WTC11 (cell line): ENCODE data around the gene CLIC6. TPM values are rescaled to one million over a fixed set of nuclear protein-coding genes. Genes with fewer than 3 reads are reported as not detected.
"Not testable (repeated sequence)": the region's sequence is repeated elsewhere in the genome, so short reads cannot be mapped to it uniquely, and the experiment has no call there.

ENCODE experiments used
- ATAC-seq: fragments of 200-7000 bp; cut with Tn5 transposase; 2 replicates; pipeline ENCODE4 v1.10.0; 2021; ENCODE audit warnings: mild to moderate bottlenecking, moderate library complexity
- CTCF ChIA-PET: fragments of 300-600 bp; sonication (Branson Sonifier 250); formaldehyde crosslinking; loops from one replicate; lab custom pipeline; 2021; ENCODE audit warnings: antibody characterized with exemption; lab: Charles Lee
- POLR2A ChIA-PET: fragments of 350-600 bp; sonication (Branson Sonifier 250); formaldehyde crosslinking; loops from one replicate; lab custom pipeline; 2021; ENCODE audit warnings: antibody characterized with exemption; lab: Charles Lee
- DNase-seq: peaks from one replicate; pipeline ENCODE4 v3.0.0; 2021; ENCODE audit warnings: low spot score
- H3K27ac Mint-ChIP-seq: 2 replicates; pipeline ENCODE4 v1.8.0; 2021; ENCODE audit warnings: mixed read lengths
- H3K27me3 Mint-ChIP-seq: 2 replicates; pipeline ENCODE4 v1.8.0; 2021; ENCODE audit warnings: low read depth, mild to moderate bottlenecking, moderate library complexity, mixed read lengths
- H3K36me3 Mint-ChIP-seq: 2 replicates; pipeline ENCODE4 v1.8.0; 2021; ENCODE audit warnings: mixed read lengths
- H3K4me1 Mint-ChIP-seq: 2 replicates; pipeline ENCODE4 v1.8.0; 2022; ENCODE audit warnings: mixed read lengths
- H3K4me3 Mint-ChIP-seq: 2 replicates; pipeline ENCODE4 v1.8.0; 2021; ENCODE audit warnings: mild to moderate bottlenecking, moderate library complexity, mixed read lengths
- H3K9me3 Mint-ChIP-seq: 2 replicates; pipeline ENCODE4 v1.8.0; 2021; ENCODE audit warnings: mixed read lengths
- ETV6 ChIP-seq: sonication (generic); formaldehyde crosslinking; IDR thresholded peaks from 2 replicates; pipeline ENCODE4 v1.8.1; 2022; ENCODE audit warnings: mild to moderate bottlenecking, missing genetic modification reagents
- FOXP1 ChIP-seq: sonication (generic); formaldehyde crosslinking; IDR thresholded peaks from 2 replicates; pipeline ENCODE4 v1.8.0; 2022; ENCODE audit warnings: missing genetic modification reagents, mild to moderate bottlenecking, moderate library complexity, borderline replicate concordance
- GTF2I ChIP-seq: fragments of 250-450 bp; sonication (Bioruptor Pico); conservative IDR thresholded peaks from 2 replicates; pipeline ENCODE4 v1.4.0; 2021; ENCODE audit warnings: mild to moderate bottlenecking
- KAT7 ChIP-seq: sonication (generic); formaldehyde crosslinking; IDR thresholded peaks from 2 replicates; pipeline ENCODE4 v1.8.1; 2023; ENCODE audit warnings: missing genetic modification reagents, mild to moderate bottlenecking, borderline replicate concordance
- MYBL2 ChIP-seq: sonication (generic); formaldehyde crosslinking; IDR thresholded peaks from 2 replicates; pipeline ENCODE4 v1.8.1; 2023; ENCODE audit warnings: mild to moderate bottlenecking, moderate library complexity, missing genetic modification reagents
- SP1 ChIP-seq: sonication (generic); formaldehyde crosslinking; conservative IDR thresholded peaks from 2 replicates; pipeline ENCODE4 v1.8.1; 2022; ENCODE audit warnings: missing genetic modification reagents
- TCF7 ChIP-seq: sonication (generic); formaldehyde crosslinking; IDR thresholded peaks from 2 replicates; pipeline ENCODE4 v1.8.0; 2022; ENCODE audit warnings: mild to moderate bottlenecking, low read depth, missing genetic modification reagents, moderate library complexity
- ZNF121 ChIP-seq: sonication (generic); formaldehyde crosslinking; IDR thresholded peaks from 2 replicates; pipeline ENCODE4 v1.8.0; 2023; ENCODE audit warnings: missing genetic modification reagents
- ZNF317 ChIP-seq: sonication (generic); formaldehyde crosslinking; IDR thresholded peaks from 2 replicates; pipeline ENCODE4 v1.8.1; 2023; ENCODE audit warnings: low read depth, mild to moderate bottlenecking, moderate library complexity, missing genetic modification reagents, borderline replicate concordance
- ZNF396 ChIP-seq: fragments of 250-450 bp; sonication (Bioruptor Pico); IDR thresholded peaks from 2 replicates; pipeline ENCODE4 v1.8.0; 2021; ENCODE audit warnings: mild to moderate bottlenecking, moderate library complexity, borderline replicate concordance
- ZNF423 ChIP-seq: fragments of 250-450 bp; sonication (Bioruptor Pico); IDR thresholded peaks from 2 replicates; pipeline ENCODE4 v2.1.2; 2022; ENCODE audit warnings: mild to moderate bottlenecking, moderate library complexity
- total RNA-seq: library from RNA; stranded (reverse); gene quantifications from 3 replicates; pipeline ENCODE4 v1.2.3, GENCODE V29; 2021
- TF ChIP-seq, protein P1 (sequence below): sonication (generic); formaldehyde crosslinking; IDR thresholded peaks from 2 replicates; pipeline ENCODE4 v1.8.0; 2022; ENCODE audit warnings: mild to moderate bottlenecking, missing genetic modification reagents
- TF ChIP-seq, protein P2 (sequence below): sonication (generic); formaldehyde crosslinking; IDR thresholded peaks from 2 replicates; pipeline ENCODE4 v1.8.1; 2023; ENCODE audit warnings: mild to moderate bottlenecking, moderate library complexity, missing genetic modification reagents
- TF ChIP-seq, protein P3 (sequence below): sonication (generic); formaldehyde crosslinking; IDR thresholded peaks from 2 replicates; pipeline ENCODE4 v1.8.1; 2023; ENCODE audit warnings: mild to moderate bottlenecking, missing genetic modification reagents, moderate library complexity
- TF ChIP-seq, protein P4 (sequence below): sonication (generic); formaldehyde crosslinking; IDR thresholded peaks from 2 replicates; pipeline ENCODE4 v1.8.0; 2023; ENCODE audit warnings: missing genetic modification reagents, mild to moderate bottlenecking, borderline replicate concordance
- TF ChIP-seq, protein P5 (sequence below): sonication (generic); formaldehyde crosslinking; IDR thresholded peaks from 2 replicates; pipeline ENCODE4 v1.8.0; 2023; ENCODE audit warnings: mild to moderate bottlenecking, missing genetic modification reagents

CLIC6 gene
- total RNA-seq, 1 experiment from 2014 or later: 1.8 TPM

DNA sequence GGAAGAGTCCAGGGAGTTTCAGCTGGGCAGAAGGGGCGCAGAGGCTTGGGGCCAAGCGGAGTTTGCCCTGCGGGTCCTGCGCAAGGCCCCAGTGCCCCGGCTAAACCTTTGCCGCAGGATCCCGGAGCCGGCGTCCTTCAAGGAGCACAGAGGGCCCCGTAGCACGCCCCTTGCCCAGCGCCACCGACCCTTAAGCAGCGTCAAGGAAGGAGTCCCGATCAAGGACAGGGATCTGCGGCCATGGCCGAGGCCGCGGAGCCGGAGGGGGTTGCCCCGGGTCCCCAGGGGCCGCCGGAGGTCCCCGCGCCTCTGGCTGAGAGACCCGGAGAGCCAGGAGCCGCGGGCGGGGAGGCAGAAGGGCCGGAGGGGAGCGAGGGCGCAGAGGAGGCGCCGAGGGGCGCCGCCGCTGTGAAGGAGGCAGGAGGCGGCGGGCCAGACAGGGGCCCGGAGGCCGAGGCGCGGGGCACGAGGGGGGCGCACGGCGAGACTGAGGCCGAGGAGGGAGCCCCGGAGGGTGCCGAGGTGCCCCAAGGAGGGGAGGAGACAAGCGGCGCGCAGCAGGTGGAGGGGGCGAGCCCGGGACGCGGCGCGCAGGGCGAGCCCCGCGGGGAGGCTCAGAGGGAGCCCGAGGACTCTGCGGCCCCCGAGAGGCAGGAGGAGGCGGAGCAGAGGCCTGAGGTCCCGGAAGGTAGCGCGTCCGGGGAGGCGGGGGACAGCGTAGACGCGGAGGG lies 520 bp downstream of the CLIC6 start:
- peak overlapping the region; percentile 85 for H3K4me3 Mint-ChIP-seq

DNA sequence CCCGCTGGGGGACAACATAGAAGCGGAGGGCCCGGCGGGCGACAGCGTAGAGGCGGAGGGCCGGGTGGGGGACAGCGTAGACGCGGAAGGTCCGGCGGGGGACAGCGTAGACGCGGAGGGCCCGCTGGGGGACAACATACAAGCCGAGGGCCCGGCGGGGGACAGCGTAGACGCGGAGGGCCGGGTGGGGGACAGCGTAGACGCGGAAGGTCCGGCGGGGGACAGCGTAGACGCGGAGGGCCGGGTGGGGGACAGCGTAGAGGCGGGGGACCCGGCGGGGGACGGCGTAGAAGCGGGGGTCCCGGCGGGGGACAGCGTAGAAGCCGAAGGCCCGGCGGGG lies 1.1 kb downstream of the CLIC6 start:
- POLR2A ChIA-PET, DNase-seq, H3K36me3 Mint-ChIP-seq, ATAC-seq, H3K27ac Mint-ChIP-seq, H3K9me3 Mint-ChIP-seq: not testable (repeated sequence)
- CTCF ChIA-PET: interaction anchor here (0.6 kb wide), 1 partner anchor 96 kb away, joined by 3 read pairs; no protein-coding TSS in a partner anchor
- peaks cover 15% of the 10 kb centered on the region for H3K4me1 Mint-ChIP-seq
- peak overlapping the region; percentile 85 for H3K4me3 Mint-ChIP-seq
- H3K27me3 Mint-ChIP-seq: peaks cover 79% of the 10 kb centered on the region

More for the DNA sequence above, 520 bp downstream of the CLIC6 start:
- DNase-seq: peak; percentile 51
- no peaks in the 10 kb centered on the region for H3K36me3 Mint-ChIP-seq
- ChIA-PET CTCF (interaction anchor here (0.8 to 1.2 kb wide), 2 partner anchors 15 to 32 kb away, joined by 3 read pairs; no protein-coding TSS in a partner anchor), POLR2A (no interaction called here)
- TF ChIP-seq FOXP1: no peak
- TF ChIP-seq, protein P1, sequence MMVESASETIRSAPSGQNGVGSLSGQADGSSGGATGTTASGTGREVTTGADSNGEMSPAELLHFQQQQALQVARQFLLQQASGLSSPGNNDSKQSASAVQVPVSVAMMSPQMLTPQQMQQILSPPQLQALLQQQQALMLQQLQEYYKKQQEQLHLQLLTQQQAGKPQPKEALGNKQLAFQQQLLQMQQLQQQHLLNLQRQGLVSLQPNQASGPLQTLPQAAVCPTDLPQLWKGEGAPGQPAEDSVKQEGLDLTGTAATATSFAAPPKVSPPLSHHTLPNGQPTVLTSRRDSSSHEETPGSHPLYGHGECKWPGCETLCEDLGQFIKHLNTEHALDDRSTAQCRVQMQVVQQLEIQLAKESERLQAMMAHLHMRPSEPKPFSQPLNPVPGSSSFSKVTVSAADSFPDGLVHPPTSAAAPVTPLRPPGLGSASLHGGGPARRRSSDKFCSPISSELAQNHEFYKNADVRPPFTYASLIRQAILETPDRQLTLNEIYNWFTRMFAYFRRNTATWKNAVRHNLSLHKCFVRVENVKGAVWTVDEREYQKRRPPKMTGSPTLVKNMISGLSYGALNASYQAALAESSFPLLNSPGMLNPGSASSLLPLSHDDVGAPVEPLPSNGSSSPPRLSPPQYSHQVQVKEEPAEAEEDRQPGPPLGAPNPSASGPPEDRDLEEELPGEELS: peak; percentile 53; the same call in 1 of the 2 replicates
- TF ChIP-seq, protein P2, sequence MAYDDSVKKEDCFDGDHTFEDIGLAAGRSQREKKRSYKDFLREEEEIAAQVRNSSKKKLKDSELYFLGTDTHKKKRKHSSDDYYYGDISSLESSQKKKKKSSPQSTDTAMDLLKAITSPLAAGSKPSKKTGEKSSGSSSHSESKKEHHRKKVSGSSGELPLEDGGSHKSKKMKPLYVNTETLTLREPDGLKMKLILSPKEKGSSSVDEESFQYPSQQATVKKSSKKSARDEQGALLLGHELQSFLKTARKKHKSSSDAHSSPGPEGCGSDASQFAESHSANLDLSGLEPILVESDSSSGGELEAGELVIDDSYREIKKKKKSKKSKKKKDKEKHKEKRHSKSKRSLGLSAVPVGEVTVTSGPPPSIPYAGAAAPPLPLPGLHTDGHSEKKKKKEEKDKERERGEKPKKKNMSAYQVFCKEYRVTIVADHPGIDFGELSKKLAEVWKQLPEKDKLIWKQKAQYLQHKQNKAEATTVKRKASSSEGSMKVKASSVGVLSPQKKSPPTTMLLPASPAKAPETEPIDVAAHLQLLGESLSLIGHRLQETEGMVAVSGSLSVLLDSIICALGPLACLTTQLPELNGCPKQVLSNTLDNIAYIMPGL (CRISPR knock-in tag): peak; percentile 62; the same call in 1 of the 2 replicates
- TF ChIP-seq ZNF423 (CRISPR knock-in tag): peak; percentile 80
- ATAC-seq: peak; percentile 52
- no peak overlapping the region for H3K27ac Mint-ChIP-seq
- H3K27me3 Mint-ChIP-seq: peaks cover 80% of the 10 kb centered on the region
- H3K9me3 Mint-ChIP-seq: no peaks in the 10 kb centered on the region
- peaks cover 12% of the 10 kb centered on the region for H3K4me1 Mint-ChIP-seq

DNA sequence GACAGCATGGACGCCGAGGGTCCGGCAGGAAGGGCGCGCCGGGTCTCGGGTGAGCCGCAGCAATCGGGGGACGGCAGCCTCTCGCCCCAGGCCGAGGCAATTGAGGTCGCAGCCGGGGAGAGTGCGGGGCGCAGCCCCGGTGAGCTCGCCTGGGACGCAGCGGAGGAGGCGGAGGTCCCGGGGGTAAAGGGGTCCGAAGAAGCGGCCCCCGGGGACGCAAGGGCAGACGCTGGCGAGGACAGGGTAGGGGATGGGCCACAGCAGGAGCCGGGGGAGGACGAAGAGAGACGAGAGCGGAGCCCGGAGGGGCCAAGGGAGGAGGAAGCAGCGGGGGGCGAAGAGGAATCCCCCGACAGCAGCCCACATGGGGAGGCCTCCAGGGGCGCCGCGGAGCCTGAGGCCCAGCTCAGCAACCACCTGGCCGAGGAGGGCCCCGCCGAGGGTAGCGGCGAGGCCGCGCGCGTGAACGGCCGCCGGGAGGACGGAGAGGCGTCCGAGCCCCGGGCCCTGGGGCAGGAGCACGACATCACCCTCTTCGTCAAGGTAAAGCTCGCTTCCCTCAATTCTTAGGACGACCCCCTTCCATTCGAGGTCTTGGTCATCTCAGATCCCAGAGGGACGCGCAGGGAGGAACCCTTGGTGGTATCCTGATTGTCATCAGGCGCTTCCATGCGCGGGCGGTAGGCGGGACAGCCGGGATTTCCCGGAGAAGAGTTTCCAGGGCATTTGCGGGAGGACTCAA lies 1.6 kb downstream of the CLIC6 start:
- Mint-ChIP-seq H3K27ac (no peak overlapping the region), H3K4me3 (peak overlapping the region; percentile 85), H3K27me3 (peaks cover 73% of the 10 kb centered on the region), H3K9me3 (no peaks in the 10 kb centered on the region), H3K4me1 (peaks cover 19% of the 10 kb centered on the region), H3K36me3 (no peaks in the 10 kb centered on the region)
- ChIA-PET CTCF (interaction anchor here (0.6 to 1.1 kb wide), 5 partner anchors 22 to 646 kb away, joined by 3 to 4 read pairs (median 3); no protein-coding TSS in a partner anchor), POLR2A (no interaction called here)
- DNase-seq (peak; percentile 56), ATAC-seq (peak; percentile 17)
- no peak for TF ChIP-seq TCF7
- peak; percentile 20; the same call in 1 of the 2 replicates for TF ChIP-seq ZNF121 (CRISPR knock-in tag)
- 0 out of 2 replicates have a peak, but pooled peaks have one; percentile 40 for TF ChIP-seq KAT7 (CRISPR knock-in tag)
- TF ChIP-seq ZNF423 (CRISPR knock-in tag): peak; percentile 73
- no peak for TF ChIP-seq GTF2I (CRISPR knock-in tag)
- TF ChIP-seq ETV6: 0 out of 2 replicates have a peak, but pooled peaks have one; percentile 50
- no peak for TF ChIP-seq ZNF396 (CRISPR knock-in tag)
- TF ChIP-seq, protein P3, sequence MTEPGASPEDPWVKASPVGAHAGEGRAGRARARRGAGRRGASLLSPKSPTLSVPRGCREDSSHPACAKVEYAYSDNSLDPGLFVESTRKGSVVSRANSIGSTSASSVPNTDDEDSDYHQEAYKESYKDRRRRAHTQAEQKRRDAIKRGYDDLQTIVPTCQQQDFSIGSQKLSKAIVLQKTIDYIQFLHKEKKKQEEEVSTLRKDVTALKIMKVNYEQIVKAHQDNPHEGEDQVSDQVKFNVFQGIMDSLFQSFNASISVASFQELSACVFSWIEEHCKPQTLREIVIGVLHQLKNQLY (CRISPR knock-in tag): no peak
- TF ChIP-seq MYBL2 (CRISPR knock-in tag): no peak
- TF ChIP-seq, protein P4, sequence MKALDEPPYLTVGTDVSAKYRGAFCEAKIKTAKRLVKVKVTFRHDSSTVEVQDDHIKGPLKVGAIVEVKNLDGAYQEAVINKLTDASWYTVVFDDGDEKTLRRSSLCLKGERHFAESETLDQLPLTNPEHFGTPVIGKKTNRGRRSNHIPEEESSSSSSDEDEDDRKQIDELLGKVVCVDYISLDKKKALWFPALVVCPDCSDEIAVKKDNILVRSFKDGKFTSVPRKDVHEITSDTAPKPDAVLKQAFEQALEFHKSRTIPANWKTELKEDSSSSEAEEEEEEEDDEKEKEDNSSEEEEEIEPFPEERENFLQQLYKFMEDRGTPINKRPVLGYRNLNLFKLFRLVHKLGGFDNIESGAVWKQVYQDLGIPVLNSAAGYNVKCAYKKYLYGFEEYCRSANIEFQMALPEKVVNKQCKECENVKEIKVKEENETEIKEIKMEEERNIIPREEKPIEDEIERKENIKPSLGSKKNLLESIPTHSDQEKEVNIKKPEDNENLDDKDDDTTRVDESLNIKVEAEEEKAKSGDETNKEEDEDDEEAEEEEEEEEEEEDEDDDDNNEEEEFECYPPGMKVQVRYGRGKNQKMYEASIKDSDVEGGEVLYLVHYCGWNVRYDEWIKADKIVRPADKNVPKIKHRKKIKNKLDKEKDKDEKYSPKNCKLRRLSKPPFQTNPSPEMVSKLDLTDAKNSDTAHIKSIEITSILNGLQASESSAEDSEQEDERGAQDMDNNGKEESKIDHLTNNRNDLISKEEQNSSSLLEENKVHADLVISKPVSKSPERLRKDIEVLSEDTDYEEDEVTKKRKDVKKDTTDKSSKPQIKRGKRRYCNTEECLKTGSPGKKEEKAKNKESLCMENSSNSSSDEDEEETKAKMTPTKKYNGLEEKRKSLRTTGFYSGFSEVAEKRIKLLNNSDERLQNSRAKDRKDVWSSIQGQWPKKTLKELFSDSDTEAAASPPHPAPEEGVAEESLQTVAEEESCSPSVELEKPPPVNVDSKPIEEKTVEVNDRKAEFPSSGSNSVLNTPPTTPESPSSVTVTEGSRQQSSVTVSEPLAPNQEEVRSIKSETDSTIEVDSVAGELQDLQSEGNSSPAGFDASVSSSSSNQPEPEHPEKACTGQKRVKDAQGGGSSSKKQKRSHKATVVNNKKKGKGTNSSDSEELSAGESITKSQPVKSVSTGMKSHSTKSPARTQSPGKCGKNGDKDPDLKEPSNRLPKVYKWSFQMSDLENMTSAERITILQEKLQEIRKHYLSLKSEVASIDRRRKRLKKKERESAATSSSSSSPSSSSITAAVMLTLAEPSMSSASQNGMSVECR (CRISPR knock-in tag): no peak
- TF ChIP-seq, protein P5, sequence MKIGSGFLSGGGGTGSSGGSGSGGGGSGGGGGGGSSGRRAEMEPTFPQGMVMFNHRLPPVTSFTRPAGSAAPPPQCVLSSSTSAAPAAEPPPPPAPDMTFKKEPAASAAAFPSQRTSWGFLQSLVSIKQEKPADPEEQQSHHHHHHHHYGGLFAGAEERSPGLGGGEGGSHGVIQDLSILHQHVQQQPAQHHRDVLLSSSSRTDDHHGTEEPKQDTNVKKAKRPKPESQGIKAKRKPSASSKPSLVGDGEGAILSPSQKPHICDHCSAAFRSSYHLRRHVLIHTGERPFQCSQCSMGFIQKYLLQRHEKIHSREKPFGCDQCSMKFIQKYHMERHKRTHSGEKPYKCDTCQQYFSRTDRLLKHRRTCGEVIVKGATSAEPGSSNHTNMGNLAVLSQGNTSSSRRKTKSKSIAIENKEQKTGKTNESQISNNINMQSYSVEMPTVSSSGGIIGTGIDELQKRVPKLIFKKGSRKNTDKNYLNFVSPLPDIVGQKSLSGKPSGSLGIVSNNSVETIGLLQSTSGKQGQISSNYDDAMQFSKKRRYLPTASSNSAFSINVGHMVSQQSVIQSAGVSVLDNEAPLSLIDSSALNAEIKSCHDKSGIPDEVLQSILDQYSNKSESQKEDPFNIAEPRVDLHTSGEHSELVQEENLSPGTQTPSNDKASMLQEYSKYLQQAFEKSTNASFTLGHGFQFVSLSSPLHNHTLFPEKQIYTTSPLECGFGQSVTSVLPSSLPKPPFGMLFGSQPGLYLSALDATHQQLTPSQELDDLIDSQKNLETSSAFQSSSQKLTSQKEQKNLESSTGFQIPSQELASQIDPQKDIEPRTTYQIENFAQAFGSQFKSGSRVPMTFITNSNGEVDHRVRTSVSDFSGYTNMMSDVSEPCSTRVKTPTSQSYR (CRISPR knock-in tag): 0 out of 2 replicates have a peak, but pooled peaks have one; percentile 16
- TF ChIP-seq SP1: no peak
- no peak for TF ChIP-seq ZNF317 (CRISPR knock-in tag)
